ENCODE measurements around the gene P3H3. TPM values are rescaled to one million over a fixed set of nuclear protein-coding genes. Genes with fewer than 3 reads are reported as not detected.

The P3H3 gene
- total and polyA plus RNA-seq, 9 of the 15 experiments (the other 6 are each of a cell fraction or from before 2014, with no cell fraction given): 0.03 to 15.0 (median 4.8) TPM

DNA sequence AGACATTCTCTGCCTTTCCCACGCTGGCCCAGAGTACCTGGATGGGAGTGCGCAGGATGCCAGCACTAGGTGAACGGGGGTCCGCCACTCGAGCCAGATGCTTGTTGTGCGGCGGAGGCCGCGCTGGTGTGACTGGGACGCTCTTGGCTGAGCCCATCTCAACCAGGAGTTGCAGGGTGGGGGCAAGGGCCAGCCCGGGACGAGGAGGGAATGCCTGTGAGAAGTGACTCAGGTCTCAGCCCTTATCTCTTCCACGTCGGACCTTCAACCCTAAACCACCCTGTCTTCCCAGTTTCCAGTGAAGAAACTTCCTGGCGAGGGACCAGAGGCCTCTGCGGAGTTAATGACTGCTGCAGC, 22.6 kb downstream of the P3H3 start:
- in situ Hi-C loops (cut with MboI): no loop called here
- Histone ChIP-seq H3K27me3 (ENCODE audit: control insufficient read depth in 2 of 2, insufficient read depth in 2 of 2, low read length in 2 of 2) (no peaks in the 10 kb centered on the region), H3K4me3 (peak overlapping the region; percentile 79), H3K4me2 (ENCODE audit: insufficient read depth, low read length) (peak overlapping the region; percentile 88), H3K36me3 (ENCODE audit: control insufficient read depth, insufficient read depth, low read length) (peaks cover 67% of the 10 kb centered on the region; the same call in 2 of the 3 replicates), H3K79me2 (ENCODE audit: control insufficient read depth, insufficient read depth, low read length) (peaks cover 53% of the 10 kb centered on the region), H3K9me3 (replicated peaks; ENCODE audit: control insufficient read depth, insufficient read depth, low read depth, low read length) (no peaks in the 10 kb centered on the region), H2AFZ (ENCODE audit: low read depth, low read length) (peak overlapping the region; percentile 46), H3K9me1 (ENCODE audit: control insufficient read depth, insufficient read depth, low read length) (peaks cover 3% of the 10 kb centered on the region), H3K27ac (ENCODE audit: extremely low read depth, low read depth, low read length) (peak overlapping the region; percentile 87), H3K9ac (ENCODE audit: insufficient read depth in 1 of 2, low read depth in 2 of 2, low read length in 2 of 2) (peak overlapping the region; percentile 89 to 96), H3K4me1 (replicated peaks in 1 of 2; ENCODE audit: control insufficient read depth in 2 of 2, insufficient read depth in 2 of 2, low read length in 2 of 2) (peaks cover 12 to 18% of the 10 kb centered on the region in 2 experiments; a peak in 4 of 5 replicates), H4K20me1 (replicated peaks; ENCODE audit: control insufficient read depth, insufficient read depth, low read length) (no peaks in the 10 kb centered on the region; the same call in 1 of the 2 replicates)
- TSS peak; percentile 81 for BruUV-seq (replicated peaks)
- ChIA-PET CTCF (ENCODE audit: low intra/inter-chr PET ratio) (no interaction called here), POLR2A (interaction anchor here (1.2 to 7.4 kb wide), 7 partner anchors 10 to 127 kb away, joined by 3 to 174 read pairs (median 7); partner anchors contain the start of genes C12orf57, COPS7A, GNB3 and SPSB2)
- DNase-seq (ENCODE audit: extremely low read depth in 1 of 4, low spot score in 3 of 4) (peak; percentile 26 to 52 (median 42)), FAIRE-seq (no peak), ATAC-seq (no peak)
- intact Hi-C loops (cut with micrococcal nuclease): no loop called here
- WGBS (ENCODE audit: insufficient coverage, low coverage, missing lambda C conversion rate): 2% methylated on average over 16 of the region's 16 CpGs
- TF ChIP-seq U2AF2 (optimal IDR thresholded peaks at IDR 0.05; ENCODE audit: low read depth, low read length) (no peak), ZKSCAN1 (IDR thresholded peaks at IDR 0.05; ENCODE audit: low read depth, low read length) (no peak), ZEB2 (IDR thresholded peaks at IDR 0.05) (no peak), RBFOX2 (IDR thresholded peaks at IDR 0.05; ENCODE audit: low read depth, low read length) (peak; percentile 72), MTA3 (IDR thresholded peaks at IDR 0.05; ENCODE audit: borderline replicate concordance) (0 out of 2 replicates have a peak, but pooled peaks have one; percentile 3), NR2C1 (IDR thresholded peaks at IDR 0.05) (no peak), NR2C1 (tag; IDR thresholded peaks at IDR 0.05) (0 out of 2 replicates have a peak, but pooled peaks have one; percentile 20), CREB1 (IDR thresholded peaks at IDR 0.05) (no peak), CREB1 (CRISPR knock-in tag; IDR thresholded peaks at IDR 0.05) (no peak), CXXC5 (CRISPR knock-in tag; IDR thresholded peaks at IDR 0.05) (peak; percentile 55; the same call in 1 of the 2 replicates), CHD1 (IDR thresholded peaks at IDR 0.05; ENCODE audit: low read length) (no peak), SMARCA4 (IDR thresholded peaks at IDR 0.05) (0 out of 2 replicates have a peak, but pooled peaks have one; percentile 11), CREB3L1 (IDR thresholded peaks at IDR 0.05; ENCODE audit: borderline replicate concordance, low read depth) (peak; percentile 52; the same call in 1 of the 2 replicates), TCF3 (CRISPR knock-in tag; IDR thresholded peaks at IDR 0.05) (no peak), POLR2G (IDR thresholded peaks at IDR 0.05; ENCODE audit: low read depth, low read length) (peak; percentile 67), SMAD4 (CRISPR knock-in tag; conservative IDR thresholded peaks at IDR 0.05) (0 out of 2 replicates have a peak, but pooled peaks have one; percentile 26), THRAP3 (IDR thresholded peaks at IDR 0.05; ENCODE audit: borderline replicate concordance) (no peak), MTA1 (IDR thresholded peaks at IDR 0.05; ENCODE audit: borderline replicate concordance) (no peak)
- TF ChIP-seq, protein P1, sequence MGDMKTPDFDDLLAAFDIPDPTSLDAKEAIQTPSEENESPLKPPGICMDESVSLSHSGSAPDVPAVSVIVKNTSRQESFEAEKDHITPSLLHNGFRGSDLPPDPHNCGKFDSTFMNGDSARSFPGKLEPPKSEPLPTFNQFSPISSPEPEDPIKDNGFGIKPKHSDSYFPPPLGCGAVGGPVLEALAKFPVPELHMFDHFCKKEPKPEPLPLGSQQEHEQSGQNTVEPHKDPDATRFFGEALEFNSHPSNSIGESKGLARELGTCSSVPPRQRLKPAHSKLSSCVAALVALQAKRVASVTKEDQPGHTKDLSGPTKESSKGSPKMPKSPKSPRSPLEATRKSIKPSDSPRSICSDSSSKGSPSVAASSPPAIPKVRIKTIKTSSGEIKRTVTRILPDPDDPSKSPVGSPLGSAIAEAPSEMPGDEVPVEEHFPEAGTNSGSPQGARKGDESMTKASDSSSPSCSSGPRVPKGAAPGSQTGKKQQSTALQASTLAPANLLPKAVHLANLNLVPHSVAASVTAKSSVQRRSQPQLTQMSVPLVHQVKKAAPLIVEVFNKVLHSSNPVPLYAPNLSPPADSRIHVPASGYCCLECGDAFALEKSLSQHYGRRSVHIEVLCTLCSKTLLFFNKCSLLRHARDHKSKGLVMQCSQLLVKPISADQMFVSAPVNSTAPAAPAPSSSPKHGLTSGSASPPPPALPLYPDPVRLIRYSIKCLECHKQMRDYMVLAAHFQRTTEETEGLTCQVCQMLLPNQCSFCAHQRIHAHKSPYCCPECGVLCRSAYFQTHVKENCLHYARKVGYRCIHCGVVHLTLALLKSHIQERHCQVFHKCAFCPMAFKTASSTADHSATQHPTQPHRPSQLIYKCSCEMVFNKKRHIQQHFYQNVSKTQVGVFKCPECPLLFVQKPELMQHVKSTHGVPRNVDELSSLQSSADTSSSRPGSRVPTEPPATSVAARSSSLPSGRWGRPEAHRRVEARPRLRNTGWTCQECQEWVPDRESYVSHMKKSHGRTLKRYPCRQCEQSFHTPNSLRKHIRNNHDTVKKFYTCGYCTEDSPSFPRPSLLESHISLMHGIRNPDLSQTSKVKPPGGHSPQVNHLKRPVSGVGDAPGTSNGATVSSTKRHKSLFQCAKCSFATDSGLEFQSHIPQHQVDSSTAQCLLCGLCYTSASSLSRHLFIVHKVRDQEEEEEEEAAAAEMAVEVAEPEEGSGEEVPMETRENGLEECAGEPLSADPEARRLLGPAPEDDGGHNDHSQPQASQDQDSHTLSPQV (IDR thresholded peaks at IDR 0.05): 0 out of 2 replicates have a peak, but pooled peaks have one; percentile 37

Measured in K562 (cell line).